HepG2 (cell line): ENCODE data around the gene ATG13. TPM values are rescaled to one million over a fixed set of nuclear protein-coding genes. Genes with fewer than 3 reads are reported as not detected.

ENCODE experiments used
- ESRRA ChIP-seq: sonication (generic); formaldehyde crosslinking; IDR thresholded peaks from 2 replicates; pipeline ENCODE4 v1.5.1; 2020; ENCODE audit warnings: mild to moderate bottlenecking, low read depth, missing genetic modification reagents
- JUND ChIP-seq: sonication (generic); formaldehyde crosslinking; IDR thresholded peaks from 2 replicates; pipeline ENCODE4 v1.8.0; 2022; ENCODE audit warnings: mild to moderate bottlenecking, missing genetic modification reagents
- KAT7 ChIP-seq: IDR thresholded peaks from 2 replicates; pipeline ENCODE4 v1.6.1; 2018; ENCODE audit warnings: borderline replicate concordance, missing compliant biosample characterization
- MED1 ChIP-seq: sonication (generic); formaldehyde crosslinking; IDR thresholded peaks from 2 replicates; pipeline ENCODE4 v1.4.0; 2020; ENCODE audit warnings: missing genetic modification reagents
- MTF1 ChIP-seq: sonication (generic); formaldehyde crosslinking; IDR thresholded peaks from 2 replicates; pipeline ENCODE4 v1.5.0; 2020; ENCODE audit warnings: missing genetic modification reagents
- MZF1 ChIP-seq: sonication (generic); formaldehyde crosslinking; IDR thresholded peaks from 2 replicates; pipeline ENCODE4 v1.8.1; 2023; ENCODE audit warnings: mild to moderate bottlenecking, missing genetic modification reagents, borderline replicate concordance
- RAD21 ChIP-seq: fragments of 450-650 bp; formaldehyde crosslinking; IDR thresholded peaks from 2 replicates; pipeline ENCODE4 v1.5.0; 2020; ENCODE audit warnings: mild to moderate bottlenecking
- SIX4 ChIP-seq: sonication (generic); formaldehyde crosslinking; IDR thresholded peaks from 2 replicates; pipeline ENCODE4 v1.4.0; 2020; ENCODE audit warnings: missing genetic modification reagents
- SP2 ChIP-seq: sonication (generic); formaldehyde crosslinking; IDR thresholded peaks from 2 replicates; pipeline ENCODE4 v1.5.1; 2020; ENCODE audit warnings: mild to moderate bottlenecking, missing genetic modification reagents
- ZNF205 ChIP-seq: IDR thresholded peaks from 2 replicates; pipeline ENCODE4 v1.6.1; 2018; ENCODE audit warnings: missing biosample characterization, missing genetic modification reagents
- ZNF232 ChIP-seq: sonication (generic); formaldehyde crosslinking; IDR thresholded peaks from 2 replicates; pipeline ENCODE4 v1.4.0; 2020; ENCODE audit warnings: missing genetic modification reagents, borderline replicate concordance
- ZNF234 ChIP-seq: sonication (generic); formaldehyde crosslinking; conservative IDR thresholded peaks from 2 replicates; pipeline ENCODE4 v1.5.1; 2020; ENCODE audit warnings: mild to moderate bottlenecking, missing genetic modification reagents
- ZNF451 ChIP-seq: sonication (generic); formaldehyde crosslinking; IDR thresholded peaks from 2 replicates; pipeline ENCODE4 v1.5.0; 2020; ENCODE audit warnings: mild to moderate bottlenecking, missing genetic modification reagents
- ZNF558 ChIP-seq: sonication (generic); formaldehyde crosslinking; IDR thresholded peaks from 2 replicates; pipeline ENCODE4 v1.9.0; 2022; ENCODE audit warnings: mild to moderate bottlenecking, missing genetic modification reagents, borderline replicate concordance
- ZNF790 ChIP-seq: sonication (generic); formaldehyde crosslinking; IDR thresholded peaks from 2 replicates; pipeline ENCODE4 v1.8.0; 2022; ENCODE audit warnings: missing genetic modification reagents, mild to moderate bottlenecking, borderline replicate concordance
- ZNF850 ChIP-seq: sonication (generic); formaldehyde crosslinking; conservative IDR thresholded peaks from 2 replicates; pipeline ENCODE4 v1.9.0; 2021; ENCODE audit warnings: mild to moderate bottlenecking, missing genetic modification reagents
- ZNF878 ChIP-seq: sonication (generic); formaldehyde crosslinking; IDR thresholded peaks from 2 replicates; pipeline ENCODE4 v1.8.1; 2023; ENCODE audit warnings: mild to moderate bottlenecking, missing genetic modification reagents, moderate library complexity
- polyA plus RNA-seq, 8 experiments: library from polyadenylated mRNA; depleted of rRNA in 3 of 8; stranded (reverse) in 7 of 8; unstranded in 1 of 8; fragments of >200 nt; fragmentation: Illumina TruSeq in 4 of 8; extraction: Trizol in 4 of 8; gene quantifications; 2 replicates each; pipeline versions ENCODE4 v1.2.1 to v1.2.3, GENCODE V29; 2011 to 2016; ENCODE audit warnings: low read depth in 4 of 8, missing spikeins in 1 of 8, mixed read lengths in 1 of 8; ENCODE audit not compliant: insufficient read depth in 1 of 8
- total RNA-seq, 5 experiments: library from RNA; depleted of rRNA; stranded (reverse); fragments of >200 nt; fragmentation: Illumina TruSeq; extraction: Trizol; gene quantifications; 2 replicates each; pipeline ENCODE4 v1.2.3, GENCODE V29; 2016; ENCODE audit warnings: low read depth in 1 of 5
- TF ChIP-seq, protein P1 (sequence below): sonication (generic); IDR thresholded peaks from 2 replicates; pipeline ENCODE4 v1.6.1; 2016; ENCODE audit warnings: low read depth, borderline replicate concordance
- TF ChIP-seq, protein P2 (sequence below): IDR thresholded peaks from 2 replicates; pipeline ENCODE4 v1.6.1; 2012; ENCODE audit warnings: low read length, improper control_type of control experiment
- TF ChIP-seq, protein P3 (sequence below): sonication (generic); formaldehyde crosslinking; IDR thresholded peaks from 2 replicates; pipeline ENCODE4 v1.4.0; 2020; ENCODE audit warnings: missing genetic modification reagents
- TF ChIP-seq, protein P4 (sequence below): sonication (generic); formaldehyde crosslinking; IDR thresholded peaks from 2 replicates; pipeline ENCODE4 v1.8.1; 2023; ENCODE audit warnings: mild to moderate bottlenecking, inconsistent platforms, moderate library complexity, missing genetic modification reagents, borderline replicate concordance

ATG13 gene
- total and polyA plus RNA-seq, 2 of the 13 experiments (the other 11 are each of a cell fraction or from before 2014, with no cell fraction given), result 55.0 to 77.3 TPM

DNA sequence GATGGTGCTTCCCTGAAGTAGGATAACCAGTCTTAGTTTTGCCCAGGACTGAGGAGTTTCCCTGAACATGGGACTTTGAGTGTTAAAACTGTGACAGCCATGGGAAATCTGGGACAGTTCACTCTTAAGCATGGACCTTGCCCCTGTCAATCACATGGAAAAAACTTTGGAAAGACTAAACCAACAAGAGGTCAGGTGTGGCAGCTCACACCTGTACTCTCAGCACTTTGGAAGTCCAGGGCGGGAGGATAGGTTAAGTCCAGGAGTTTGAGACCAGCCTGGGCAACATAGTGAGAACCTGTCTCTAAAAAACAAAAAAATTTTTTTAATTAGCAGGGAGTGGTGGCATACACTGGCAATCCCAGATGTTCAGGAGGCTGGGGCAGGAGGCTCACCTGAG lies 20.2 kb upstream of the ATG13 start (continued):
- TF ChIP-seq ZNF451, result no peak
- no peak for TF ChIP-seq MZF1 (CRISPR knock-in tag)
- no peak for TF ChIP-seq ZNF878 (CRISPR knock-in tag)
- no peak for TF ChIP-seq MTF1 (CRISPR knock-in tag)
- TF ChIP-seq SP2 (CRISPR knock-in tag), result no peak
- TF ChIP-seq ZNF234 (CRISPR knock-in tag), result no peak
- no peak for TF ChIP-seq ZNF232 (CRISPR knock-in tag)
- TF ChIP-seq JUND, result no peak
- TF ChIP-seq, protein P1, sequence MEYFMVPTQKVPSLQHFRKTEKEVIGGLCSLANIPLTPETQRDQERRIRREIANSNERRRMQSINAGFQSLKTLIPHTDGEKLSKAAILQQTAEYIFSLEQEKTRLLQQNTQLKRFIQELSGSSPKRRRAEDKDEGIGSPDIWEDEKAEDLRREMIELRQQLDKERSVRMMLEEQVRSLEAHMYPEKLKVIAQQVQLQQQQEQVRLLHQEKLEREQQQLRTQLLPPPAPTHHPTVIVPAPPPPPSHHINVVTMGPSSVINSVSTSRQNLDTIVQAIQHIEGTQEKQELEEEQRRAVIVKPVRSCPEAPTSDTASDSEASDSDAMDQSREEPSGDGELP, result peak; percentile 53; the same call in 1 of the 2 replicates
- TF ChIP-seq ZNF205, result no peak
- TF ChIP-seq, protein P2, sequence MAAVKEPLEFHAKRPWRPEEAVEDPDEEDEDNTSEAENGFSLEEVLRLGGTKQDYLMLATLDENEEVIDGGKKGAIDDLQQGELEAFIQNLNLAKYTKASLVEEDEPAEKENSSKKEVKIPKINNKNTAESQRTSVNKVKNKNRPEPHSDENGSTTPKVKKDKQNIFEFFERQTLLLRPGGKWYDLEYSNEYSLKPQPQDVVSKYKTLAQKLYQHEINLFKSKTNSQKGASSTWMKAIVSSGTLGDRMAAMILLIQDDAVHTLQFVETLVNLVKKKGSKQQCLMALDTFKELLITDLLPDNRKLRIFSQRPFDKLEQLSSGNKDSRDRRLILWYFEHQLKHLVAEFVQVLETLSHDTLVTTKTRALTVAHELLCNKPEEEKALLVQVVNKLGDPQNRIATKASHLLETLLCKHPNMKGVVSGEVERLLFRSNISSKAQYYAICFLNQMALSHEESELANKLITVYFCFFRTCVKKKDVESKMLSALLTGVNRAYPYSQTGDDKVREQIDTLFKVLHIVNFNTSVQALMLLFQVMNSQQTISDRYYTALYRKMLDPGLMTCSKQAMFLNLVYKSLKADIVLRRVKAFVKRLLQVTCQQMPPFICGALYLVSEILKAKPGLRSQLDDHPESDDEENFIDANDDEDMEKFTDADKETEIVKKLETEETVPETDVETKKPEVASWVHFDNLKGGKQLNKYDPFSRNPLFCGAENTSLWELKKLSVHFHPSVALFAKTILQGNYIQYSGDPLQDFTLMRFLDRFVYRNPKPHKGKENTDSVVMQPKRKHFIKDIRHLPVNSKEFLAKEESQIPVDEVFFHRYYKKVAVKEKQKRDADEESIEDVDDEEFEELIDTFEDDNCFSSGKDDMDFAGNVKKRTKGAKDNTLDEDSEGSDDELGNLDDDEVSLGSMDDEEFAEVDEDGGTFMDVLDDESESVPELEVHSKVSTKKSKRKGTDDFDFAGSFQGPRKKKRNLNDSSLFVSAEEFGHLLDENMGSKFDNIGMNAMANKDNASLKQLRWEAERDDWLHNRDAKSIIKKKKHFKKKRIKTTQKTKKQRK, result no peak
- TF ChIP-seq ZNF850 (CRISPR knock-in tag), result no peak
- TF ChIP-seq, protein P3, sequence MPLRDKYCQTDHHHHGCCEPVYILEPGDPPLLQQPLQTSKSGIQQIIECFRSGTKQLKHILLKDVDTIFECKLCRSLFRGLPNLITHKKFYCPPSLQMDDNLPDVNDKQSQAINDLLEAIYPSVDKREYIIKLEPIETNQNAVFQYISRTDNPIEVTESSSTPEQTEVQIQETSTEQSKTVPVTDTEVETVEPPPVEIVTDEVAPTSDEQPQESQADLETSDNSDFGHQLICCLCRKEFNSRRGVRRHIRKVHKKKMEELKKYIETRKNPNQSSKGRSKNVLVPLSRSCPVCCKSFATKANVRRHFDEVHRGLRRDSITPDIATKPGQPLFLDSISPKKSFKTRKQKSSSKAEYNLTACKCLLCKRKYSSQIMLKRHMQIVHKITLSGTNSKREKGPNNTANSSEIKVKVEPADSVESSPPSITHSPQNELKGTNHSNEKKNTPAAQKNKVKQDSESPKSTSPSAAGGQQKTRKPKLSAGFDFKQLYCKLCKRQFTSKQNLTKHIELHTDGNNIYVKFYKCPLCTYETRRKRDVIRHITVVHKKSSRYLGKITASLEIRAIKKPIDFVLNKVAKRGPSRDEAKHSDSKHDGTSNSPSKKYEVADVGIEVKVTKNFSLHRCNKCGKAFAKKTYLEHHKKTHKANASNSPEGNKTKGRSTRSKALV (CRISPR knock-in tag), result no peak
- no peak for TF ChIP-seq SIX4
- TF ChIP-seq ZNF558 (CRISPR knock-in tag), result no peak
- TF ChIP-seq MED1 (CRISPR knock-in tag), result peak; percentile 66
- no peak for TF ChIP-seq KAT7 (CRISPR knock-in tag)
- no peak for TF ChIP-seq ZNF790 (CRISPR knock-in tag)
- no peak for TF ChIP-seq RAD21 (CRISPR knock-in tag)
- no peak for TF ChIP-seq ESRRA (CRISPR knock-in tag)
- TF ChIP-seq, protein P4, sequence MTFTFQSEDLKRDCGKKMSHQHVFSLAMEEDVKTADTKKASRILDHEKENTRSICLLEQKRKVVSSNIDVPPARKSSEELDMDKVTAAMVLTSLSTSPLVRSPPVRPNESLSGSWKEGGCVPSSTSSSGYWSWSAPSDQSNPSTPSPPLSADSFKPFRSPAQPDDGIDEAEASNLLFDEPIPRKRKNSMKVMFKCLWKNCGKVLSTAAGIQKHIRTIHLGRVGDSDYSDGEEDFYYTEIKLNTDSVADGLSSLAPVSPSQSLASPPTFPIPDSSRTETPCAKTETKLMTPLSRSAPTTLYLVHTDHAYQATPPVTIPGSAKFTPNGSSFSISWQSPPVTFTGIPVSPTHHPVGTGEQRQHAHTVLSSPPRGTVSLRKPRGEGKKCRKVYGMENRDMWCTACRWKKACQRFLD, result no peak
